ENCODE results near the gene LOXL1.

Gene LOXL1

GRCh38 chr15:73940061-73940981 lies 14.1 kb downstream of the LOXL1 start:
- no peak for DNase-seq

DNA sequence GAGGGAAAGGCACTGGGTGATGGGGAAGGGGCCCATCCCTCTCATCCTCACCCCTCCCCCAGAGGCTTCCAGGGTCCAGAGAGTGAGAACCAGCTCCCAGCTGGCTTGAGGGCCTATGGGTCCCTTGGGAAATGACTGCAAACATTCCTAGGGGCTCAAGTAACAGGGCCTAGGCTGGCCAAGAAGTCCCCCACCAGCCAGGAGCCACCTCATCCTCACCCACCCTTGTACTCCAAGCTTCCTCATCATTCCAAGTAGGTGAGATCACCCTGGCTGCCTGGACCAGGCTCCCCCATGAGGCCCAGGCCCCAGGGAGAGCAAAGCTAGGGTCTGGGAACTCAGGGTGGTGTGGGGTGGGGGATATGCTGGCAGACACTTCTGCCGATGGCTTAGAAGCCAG lies 14.8 kb downstream of the LOXL1 start:
- no peak for DNase-seq

DNA sequence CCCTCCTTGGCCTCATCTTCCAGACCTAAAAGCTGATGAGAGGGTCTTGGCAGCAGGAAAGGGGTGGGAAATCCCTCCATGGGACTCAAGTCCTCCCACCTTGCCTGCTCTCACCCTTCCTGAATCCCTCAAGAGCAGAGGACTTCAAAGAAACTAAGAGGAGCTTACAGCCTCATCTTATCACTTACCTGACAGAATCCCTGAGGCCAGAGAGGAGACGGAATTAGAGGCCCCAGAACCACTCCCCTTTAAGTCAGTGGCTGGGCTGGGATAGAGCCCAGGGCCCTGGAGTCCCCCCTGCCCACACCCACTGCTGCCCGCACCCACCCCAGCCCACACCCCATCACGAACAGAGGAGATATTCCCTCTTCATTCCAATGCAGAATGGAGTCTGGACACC lies 15.2 kb downstream of the LOXL1 start:
- DNase-seq: no peak

- no peak for DNase-seq
Observed at GRCh38 chr15:73941871-73942635, 15.8 kb downstream of the LOXL1 start.

DNA sequence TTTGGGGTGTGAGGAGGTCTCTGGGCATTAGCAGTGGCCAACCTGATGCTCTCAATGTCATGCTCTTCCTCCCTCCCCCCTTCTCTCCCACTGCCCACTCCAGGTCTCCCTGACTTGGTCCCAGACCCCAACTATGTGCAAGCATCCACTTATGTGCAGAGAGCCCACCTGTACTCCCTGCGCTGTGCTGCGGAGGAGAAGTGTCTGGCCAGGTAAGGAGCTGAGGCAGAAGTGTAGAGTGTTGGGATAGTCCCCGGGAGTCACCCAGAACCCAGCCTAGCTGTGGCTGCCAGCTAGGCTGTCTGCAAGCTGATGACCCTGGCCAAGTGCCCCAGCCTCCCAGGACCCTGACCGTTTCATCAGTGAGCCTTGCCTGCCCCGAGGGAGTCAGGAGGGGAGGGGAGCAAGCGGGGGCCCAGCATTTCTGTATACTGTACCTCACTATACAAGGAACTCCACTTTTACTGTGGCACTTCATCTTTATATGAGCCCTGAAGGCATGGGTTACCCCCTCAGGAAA lies 16.5 kb downstream of the LOXL1 start:
- no peak for DNase-seq

- no peak for DNase-seq
Observed at GRCh38 chr15:73944161-73945129, 18.2 kb downstream of the LOXL1 start.

- DNase-seq: no peak
Observed at GRCh38 chr15:73945130-73945508, 18.9 kb downstream of the LOXL1 start.

DNA sequence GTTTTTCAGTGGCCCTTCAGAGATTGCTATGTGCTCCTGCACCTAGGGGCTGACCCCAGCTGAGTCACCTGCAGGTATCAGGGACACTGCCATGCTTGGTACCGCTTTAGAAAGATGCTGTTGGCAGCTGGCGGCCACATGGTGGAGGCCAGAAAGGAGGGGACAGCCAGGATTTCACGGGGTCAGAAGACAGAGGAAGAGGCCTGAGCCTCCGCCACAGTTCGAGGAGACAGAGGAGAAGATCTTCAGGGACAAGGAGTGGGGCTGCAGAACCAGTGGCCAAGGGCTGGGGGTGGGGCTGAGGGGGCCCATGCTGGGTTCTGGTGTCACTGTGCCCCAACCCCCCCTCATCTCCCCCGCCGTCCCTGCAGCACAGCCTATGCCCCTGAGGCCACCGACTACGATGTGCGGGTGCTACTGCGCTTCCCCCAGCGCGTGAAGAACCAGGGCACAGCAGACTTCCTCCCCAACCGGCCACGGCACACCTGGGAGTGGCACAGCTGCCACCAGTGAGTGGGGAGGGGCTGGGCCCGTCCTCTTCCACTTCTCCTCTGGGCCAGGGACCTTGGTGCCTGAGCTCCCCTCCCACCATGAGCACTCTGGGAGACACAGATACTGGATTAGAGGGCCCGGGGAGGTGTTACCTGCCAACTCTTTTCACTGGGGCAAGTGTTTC lies 19.9 kb downstream of the LOXL1 start:
- no peak for DNase-seq

DNA sequence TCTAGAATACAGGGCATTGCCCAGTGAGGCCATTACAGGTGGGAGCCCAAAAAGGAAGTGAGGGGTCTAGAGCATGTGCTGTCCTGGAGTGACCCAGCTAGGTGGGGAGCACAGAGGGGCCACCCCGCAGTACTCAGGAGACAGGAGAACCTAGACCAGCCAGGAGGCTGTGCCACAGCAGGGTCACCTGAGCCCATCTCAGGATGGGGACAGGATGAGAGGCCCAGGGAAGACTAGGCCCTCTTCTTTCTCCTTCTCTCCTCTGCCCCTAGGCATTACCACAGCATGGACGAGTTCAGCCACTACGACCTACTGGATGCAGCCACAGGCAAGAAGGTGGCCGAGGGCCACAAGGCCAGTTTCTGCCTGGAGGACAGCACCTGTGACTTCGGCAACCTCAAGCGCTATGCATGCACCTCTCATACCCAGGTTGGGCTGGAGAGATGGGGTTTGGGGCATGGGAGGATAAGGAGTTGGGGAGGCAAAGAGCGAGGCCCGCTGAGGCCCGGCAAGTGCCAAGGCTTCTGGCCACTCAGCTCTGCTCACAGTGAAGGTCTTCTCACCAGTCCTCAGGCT lies 20.6 kb downstream of the LOXL1 start:
- no peak for DNase-seq

GRCh38 chr15:73947651-73948050 lies 21.4 kb downstream of the LOXL1 start:
- DNase-seq: no peak

- DNase-seq: no peak
Observed at GRCh38 chr15:73948396-73948795, 22.1 kb downstream of the LOXL1 start.

- DNase-seq: no peak
Observed at GRCh38 chr15:73948982-73949381, 22.7 kb downstream of the LOXL1 start.

DNA sequence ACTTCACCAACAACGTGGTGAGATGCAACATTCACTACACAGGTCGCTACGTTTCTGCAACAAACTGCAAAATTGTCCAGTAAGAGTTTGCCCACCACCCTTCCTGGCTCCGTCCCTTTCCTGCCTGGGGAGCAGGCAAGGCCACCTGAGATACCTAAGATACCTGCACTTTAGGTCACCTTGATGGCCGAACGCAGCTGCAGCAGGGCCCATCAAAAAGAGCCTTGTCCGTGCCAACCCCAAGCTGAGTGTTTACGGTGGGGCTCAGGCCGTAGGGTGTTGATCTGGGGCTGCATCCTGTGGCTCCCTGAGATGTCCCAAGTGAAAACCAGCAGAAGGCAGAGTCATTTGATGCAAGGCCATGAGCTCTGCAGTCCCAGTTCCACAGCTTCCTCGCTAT lies 23.2 kb downstream of the LOXL1 start:
- DNase-seq: no peak

- no peak for DNase-seq
Observed at GRCh38 chr15:73950479-73950830, 24.2 kb downstream of the LOXL1 start.

GRCh38 chr15:73950831-73951561 lies 24.7 kb downstream of the LOXL1 start:
- peak; percentile 14 for DNase-seq

GRCh38 chr15:73951601-73952000 lies 25.3 kb downstream of the LOXL1 start:
- no peak for DNase-seq

DNA sequence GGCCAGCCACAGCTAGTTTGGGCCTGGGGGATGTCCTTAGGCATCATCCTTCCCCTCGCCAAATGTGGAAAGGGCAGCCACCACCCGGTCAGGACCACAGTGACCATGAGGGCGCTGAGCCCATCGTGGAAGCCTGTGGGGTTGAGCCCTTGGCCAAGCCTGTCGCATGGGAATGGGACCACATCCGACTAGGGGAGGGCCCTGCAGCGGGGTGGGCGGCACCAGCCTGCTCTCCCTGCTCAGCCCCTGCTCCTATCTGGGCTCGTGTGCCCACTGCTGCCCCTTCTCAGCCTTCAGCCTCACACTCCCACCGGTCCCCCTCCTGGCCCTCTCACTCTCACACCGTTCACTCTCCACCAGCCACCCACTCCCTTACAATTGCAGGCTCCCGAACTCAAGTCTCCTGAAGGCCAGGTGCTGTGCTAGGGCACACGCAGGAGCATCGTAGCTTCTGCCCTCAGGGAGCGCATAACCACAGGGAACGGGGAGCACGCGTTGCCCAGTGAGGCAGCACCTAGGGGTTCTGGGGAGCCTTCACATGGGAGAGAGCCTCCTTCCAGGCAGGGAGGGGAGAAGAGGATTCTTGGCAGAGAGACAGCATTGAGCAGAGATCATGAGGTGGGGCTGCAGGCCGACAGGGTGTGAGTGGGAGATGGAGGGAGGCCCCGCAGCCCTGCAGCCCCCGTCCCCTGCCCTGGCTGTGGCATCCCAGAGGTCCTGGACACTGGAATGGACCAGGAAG lies 26.1 kb downstream of the LOXL1 start:
- DNase-seq: no peak

DNA sequence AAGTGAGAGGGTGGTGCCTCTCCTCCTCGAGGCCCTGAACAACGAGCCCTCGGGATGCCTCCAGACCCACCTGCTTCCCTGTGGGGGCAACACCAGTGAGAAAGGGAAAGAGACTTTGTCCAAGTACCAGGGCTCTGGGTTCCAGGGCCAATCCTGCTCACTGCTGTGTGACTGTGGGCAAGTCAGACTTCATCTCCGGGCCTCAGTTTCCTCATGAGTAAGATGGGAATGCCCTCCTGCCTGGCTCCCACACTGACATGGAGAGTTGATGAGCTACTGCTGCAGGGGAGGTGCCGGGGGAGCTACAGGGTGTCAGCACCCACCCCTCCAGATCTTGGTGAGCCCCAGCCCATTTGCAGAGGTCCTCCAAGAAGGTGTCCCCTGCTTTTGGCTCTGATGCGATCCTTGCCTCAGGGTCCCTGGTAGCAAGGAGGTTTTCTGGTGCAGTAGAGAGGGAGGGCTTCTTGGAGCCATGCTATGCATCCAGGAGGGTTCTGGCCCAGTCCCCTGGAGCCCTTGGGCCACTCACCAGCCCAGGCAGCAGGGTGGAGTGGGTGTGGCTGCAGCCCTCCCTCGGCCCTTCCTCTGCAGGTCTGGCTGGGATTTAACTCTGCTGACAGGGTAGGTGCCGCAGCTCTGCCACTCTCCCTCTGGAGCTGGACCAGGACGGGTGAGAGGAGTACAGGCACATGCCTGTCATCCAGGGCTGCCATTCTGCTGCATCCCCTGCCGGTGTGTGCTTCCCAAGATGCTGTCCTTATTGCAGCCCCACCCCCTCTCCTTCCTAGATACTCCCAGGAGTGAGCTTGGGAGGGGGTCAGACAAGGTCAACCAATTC lies 26.9 kb downstream of the LOXL1 start:
- DNase-seq: no peak

Data from NCI-H345 (cell line).